Activated CD8-positive, alpha-beta memory T cell treated with anti-CD3 and anti-CD28 coated beads, Interleukin-2, amount 50 U/mL, for 1 hour (primary cell): Measurements from ENCODE around the gene PTH1R.
A peak's percentile ranks its signal among the peaks of the same experiment; 100 is the strongest.

ENCODE experiments used
- DNase-seq: peaks from one replicate; pipeline ENCODE4 v3.0.0-alpha.2; 2020; ENCODE audit errors: extremely low read depth

Gene PTH1R

GRCh38 chr3:46883054-46883829 is 5.7 kb downstream of the PTH1R start:
- DNase-seq: no peak

DNA sequence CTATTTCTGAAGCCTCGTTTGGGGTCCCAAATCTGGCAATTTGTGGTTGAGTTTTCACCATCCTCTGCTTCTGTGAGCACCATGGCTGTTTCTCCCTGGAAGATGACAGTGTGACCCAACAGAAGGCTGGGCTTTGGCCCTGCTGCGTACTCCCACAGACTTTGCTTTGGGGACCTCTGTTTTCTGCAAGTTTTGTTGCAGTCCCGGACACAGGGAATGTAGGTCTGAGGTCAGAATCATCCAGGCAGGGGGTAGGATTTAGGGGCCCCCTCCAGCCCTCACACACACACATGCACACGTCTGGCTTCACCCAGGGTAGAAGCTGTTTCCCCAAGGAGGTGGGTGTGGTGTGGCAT is 6.3 kb downstream of the PTH1R start:
- DNase-seq: no peak

DNA sequence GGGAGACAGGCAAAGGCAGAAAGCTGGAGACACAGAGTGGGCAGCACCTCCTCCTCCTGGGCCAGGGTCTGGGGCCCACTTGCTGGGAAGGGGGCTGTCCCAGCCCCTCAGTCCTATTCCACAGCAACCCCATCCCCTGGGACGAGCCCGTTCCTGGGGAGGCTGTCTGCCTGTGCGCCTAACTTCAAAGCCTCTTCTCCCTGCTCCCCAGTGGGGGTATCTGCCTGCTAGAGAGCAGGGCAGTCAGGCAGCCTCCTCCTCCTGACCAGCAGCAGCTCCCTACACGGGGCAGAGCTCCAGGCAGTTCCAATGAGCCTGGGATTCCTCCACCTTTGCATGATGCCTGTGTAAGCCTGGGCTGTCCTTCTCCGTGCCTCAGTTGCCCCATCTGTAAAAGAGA is 6.9 kb downstream of the PTH1R start:
- no peak for DNase-seq

DNA sequence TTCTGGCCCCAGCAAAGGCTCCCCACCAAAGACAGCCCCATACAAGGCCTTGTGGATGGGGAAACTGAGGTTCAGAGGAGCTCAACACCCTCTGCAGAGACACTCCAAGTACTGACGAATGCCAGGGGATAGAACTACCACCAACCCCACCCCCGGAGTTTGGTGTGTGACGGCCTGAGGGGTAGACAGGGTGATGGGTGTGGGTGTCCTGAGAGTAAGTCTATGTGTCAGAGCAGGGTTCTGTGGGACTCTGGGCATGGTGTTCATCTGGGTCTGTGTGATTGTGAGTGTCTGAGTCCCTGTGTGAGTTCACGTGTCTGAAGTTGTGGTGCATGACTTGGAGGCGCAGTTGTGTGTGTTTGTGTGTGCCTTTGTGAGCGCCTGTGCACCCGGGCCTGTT is 7.4 kb downstream of the PTH1R start:
- DNase-seq: no peak

DNA sequence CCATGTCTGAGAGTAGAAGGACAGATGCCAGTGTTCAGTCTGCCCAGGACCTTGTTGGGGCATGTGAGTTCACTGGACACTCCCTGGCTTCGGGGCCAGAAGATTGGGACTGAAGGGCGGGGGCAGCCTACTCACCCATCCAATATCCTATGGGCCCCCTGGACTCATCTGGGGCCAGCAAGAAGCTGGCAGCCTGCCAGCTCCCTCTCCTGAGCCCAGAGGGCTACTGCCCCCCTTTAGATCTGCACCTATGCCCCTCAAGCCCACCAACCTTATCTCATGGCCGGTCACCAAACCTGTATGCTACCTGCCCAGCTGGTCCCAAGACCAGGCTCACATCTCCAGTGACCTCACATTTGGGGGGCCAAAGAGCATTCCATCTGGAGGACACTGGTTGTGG is 8.1 kb downstream of the PTH1R start:
- no peak for DNase-seq

- no peak for DNase-seq
These were observed 10.5 kb downstream of the PTH1R start for GRCh38 chr3:46887980-46888494.

DNA sequence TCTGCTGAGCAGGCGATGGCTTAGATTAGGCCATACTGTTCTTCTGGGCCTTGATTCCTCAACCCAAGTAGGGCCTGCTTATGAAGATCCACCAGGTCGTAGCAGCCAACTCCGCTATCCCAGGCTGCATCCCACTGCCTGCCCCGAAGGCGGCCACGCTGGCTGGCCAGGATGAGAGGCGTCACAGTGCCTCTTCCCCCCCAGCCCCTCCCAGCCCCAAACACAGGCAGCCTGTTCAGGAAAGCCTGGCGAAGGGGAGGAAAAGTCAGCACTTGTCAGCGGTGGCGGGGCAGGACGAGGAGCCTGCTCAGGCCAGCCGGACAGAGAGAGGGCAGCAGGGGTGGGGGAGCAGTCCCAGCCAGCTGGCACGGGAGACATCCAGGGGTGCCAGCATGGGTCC is 11.2 kb downstream of the PTH1R start:
- DNase-seq: no peak

DNA sequence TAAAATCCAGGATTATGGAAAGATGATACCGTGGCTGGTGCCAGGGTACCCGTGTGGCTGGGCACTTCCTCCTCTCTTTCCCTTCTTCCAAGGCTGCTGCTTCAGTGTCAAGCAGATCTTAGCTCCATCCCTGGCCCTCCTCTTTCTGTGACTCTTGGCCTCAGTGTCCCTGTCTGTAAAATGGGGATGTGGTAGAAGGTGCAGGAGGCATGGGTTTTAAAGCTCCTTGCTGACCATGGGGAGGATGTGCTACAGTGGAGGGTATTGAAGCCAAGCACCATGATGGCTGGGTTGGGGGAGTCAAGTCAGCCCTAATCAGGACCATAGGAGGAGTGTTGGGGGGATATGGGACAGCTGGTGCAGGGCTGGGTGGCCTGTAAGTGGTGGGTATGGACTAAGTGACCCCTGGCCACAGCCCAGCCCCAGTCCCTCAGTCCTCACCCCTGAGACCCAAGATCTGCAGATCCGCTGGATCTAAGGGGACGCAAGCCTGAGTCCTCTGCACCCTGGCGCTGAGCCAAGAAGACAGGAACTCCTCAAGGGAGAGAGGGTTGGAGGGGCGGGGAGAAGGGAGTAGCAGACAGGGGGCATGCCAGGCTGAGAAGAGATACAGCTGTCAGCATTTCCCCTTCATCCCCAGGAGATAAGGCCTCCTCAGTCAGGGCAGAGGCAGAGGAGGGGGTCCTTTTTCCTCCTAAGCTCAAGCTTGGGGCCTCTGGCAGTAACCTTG is 12.0 kb downstream of the PTH1R start:
- no peak for DNase-seq

- DNase-seq: no peak
These were observed 12.6 kb downstream of the PTH1R start for GRCh38 chr3:46890132-46890531.

DNA sequence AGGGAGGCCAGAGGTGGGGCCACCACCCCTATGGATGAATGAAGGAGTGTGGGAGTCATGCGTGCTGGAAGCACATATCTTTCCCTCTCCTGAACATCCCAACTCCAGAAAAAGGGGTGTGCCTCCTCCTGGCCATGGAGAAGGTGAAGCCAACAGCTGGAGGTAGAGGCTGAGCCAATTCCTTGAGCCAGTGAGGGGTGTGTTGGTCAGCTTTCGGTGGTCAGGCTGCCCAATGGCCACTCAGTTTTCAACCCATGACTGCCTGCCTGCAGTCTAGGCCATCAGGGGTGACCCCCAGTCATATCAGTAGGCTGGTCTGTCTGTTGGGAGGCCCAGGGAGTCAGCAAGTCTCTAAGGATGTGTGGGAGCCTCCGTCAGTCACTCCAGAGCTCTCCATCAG is 13.6 kb downstream of the PTH1R start:
- DNase-seq: no peak

DNA sequence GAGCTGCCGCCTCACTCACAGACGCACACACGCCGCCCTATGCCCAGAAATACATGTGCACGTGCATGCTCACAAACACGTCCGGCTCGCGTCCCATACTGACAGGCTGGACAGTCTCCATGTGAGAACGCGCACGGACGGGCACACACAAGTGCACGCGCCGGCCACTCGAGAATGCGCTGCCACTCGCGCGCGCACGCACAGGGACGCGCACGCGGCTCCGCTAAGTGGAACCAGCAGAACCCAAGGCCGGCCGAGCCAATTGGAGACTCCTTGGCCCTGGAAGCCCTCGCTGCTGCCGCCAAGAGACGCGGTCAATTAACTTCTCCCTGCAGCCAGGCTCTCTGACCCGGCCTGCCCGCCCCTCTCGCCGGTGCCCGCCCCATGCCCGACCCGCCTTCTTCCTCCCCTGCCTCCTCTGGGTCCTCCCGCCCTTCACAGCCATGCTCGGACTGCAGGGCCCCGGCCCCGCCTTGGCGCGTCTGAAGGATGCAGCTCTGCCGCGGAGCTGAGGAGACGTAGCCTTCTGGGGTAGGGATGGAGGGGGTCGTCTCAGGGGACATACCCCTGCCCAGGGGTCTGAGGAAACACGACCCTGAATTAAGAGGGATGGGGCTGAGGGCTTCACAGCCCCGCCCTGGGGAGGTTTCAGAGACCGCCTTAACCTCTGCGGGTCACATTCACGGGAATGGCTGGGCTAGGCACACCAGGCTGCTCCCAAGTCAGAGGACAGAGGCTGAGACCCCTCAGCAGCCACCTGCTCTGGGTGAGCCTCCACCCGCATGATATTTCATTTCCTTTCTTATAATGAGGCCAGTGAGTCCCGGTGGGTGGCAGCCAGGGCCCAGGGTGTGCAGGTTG is 15.0 kb downstream of the PTH1R start:
- DNase-seq: no peak

- DNase-seq: no peak
These were observed 15.7 kb downstream of the PTH1R start for GRCh38 chr3:46893146-46893748.

- no peak for DNase-seq
These were observed 16.2 kb downstream of the PTH1R start for GRCh38 chr3:46893763-46894162.

- no peak for DNase-seq
These were observed 16.7 kb downstream of the PTH1R start for GRCh38 chr3:46894256-46894655.

GRCh38 chr3:46895204-46895660 is 17.7 kb downstream of the PTH1R start:
- DNase-seq: peak; percentile 45

DNA sequence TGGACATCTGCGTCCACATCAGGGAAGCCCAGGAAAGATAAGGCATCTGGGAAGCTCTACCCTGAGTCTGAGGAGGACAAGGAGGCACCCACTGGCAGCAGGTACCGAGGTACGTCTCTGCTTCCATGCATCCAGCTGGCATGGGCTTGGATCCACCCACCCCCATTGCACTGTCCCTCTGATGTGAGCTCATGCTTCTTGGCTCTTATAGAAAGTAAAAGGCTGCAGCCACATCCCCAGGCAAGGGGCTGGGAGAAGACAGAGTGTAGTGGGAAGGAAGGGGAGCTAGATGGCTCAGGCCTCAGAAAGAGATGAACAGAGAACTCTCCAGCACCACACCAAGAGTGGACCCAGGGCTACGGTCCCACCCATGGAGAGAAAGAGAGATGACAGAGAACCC is 18.2 kb downstream of the PTH1R start:
- no peak for DNase-seq

- no peak for DNase-seq
These were observed 18.9 kb downstream of the PTH1R start for GRCh38 chr3:46896386-46896785.

GRCh38 chr3:46897031-46897430 is 19.5 kb downstream of the PTH1R start:
- no peak for DNase-seq

GRCh38 chr3:46897829-46898320 is 20.4 kb downstream of the PTH1R start:
- no peak for DNase-seq

DNA sequence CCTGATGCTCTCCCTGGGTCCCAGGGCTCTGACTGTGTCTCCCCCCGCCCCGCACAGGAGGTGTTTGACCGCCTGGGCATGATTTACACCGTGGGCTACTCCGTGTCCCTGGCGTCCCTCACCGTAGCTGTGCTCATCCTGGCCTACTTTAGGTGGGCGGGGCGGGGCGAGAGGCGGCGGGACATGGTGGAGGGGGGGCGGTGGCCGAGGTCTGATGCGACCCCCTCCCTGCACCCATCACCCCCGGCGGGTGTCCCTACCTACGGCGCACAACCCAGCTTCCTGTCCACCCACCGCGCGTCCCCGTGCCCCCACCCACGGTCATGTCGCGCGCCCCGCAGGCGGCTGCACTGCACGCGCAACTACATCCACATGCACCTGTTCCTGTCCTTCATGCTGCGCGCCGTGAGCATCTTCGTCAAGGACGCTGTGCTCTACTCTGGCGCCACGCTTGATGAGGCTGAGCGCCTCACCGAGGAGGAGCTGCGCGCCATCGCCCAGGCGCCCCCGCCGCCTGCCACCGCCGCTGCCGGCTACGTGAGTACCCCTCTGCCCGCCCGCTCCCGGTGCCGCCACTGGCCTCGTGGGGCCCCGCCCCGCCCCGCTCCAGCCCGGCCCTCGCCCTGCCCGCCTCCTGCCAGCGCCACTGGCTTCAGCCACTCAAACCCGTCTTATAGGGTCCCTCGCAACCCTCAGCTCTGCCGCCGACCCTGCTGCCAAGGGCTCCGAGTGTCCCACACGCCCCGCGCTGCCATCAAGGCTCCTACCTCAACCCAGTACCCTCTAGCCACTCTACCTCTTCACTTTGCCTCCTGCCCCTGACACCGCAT is 21.0 kb downstream of the PTH1R start:
- no peak for DNase-seq
